Astrocyte (in vitro differentiated cells and primary cell): ENCODE data around the gene UBE2E3. TPM values are rescaled to one million over a fixed set of nuclear protein-coding genes. Genes with fewer than 3 reads are reported as not detected.

Source experiments
- DNase-seq: peaks from one replicate; pipeline ENCODE4 v3.0.0-alpha.2; 2010; ENCODE audit warnings: low read depth
- FAIRE-seq: peaks from 2 replicates; lab custom pipeline; 2011; peaks lifted over from hg19 to GRCh38; lab: Jason Lieb, UNC
- H2AFZ ChIP-seq: 2 replicates; pipeline ENCODE4 v1.6.0; 2012; ENCODE audit warnings: low read depth, low read length, inconsistent platforms
- H3K27ac ChIP-seq: 2 replicates; pipeline ENCODE4 v1.5.1; 2011; ENCODE audit warnings: low read depth, low read length, inconsistent platforms
- H3K27me3 ChIP-seq: 2 replicates; pipeline ENCODE4 v1.6.0; 2011; ENCODE audit warnings: low read length, inconsistent platforms; ENCODE audit not compliant: insufficient read depth
- H3K36me3 ChIP-seq: 2 replicates; pipeline ENCODE4 v1.5.1; 2011; ENCODE audit warnings: low read length, inconsistent platforms; ENCODE audit not compliant: insufficient read depth
- H3K4me1 ChIP-seq: 2 replicates; pipeline ENCODE4 v1.5.1; 2011; ENCODE audit warnings: low read length, inconsistent platforms; ENCODE audit not compliant: insufficient read depth
- H3K4me2 ChIP-seq: 2 replicates; pipeline ENCODE4 v1.6.0; 2012; ENCODE audit warnings: low read length, inconsistent platforms
- H3K4me3 ChIP-seq: 2 replicates; pipeline ENCODE4 v1.5.1; 2011; ENCODE audit warnings: low read depth, mild to moderate bottlenecking, low read length, inconsistent platforms; ENCODE audit not compliant: insufficient read depth
- H3K79me2 ChIP-seq: 2 replicates; pipeline ENCODE4 v1.6.0; 2012; ENCODE audit warnings: mild to moderate bottlenecking, low read length, inconsistent platforms; ENCODE audit not compliant: insufficient read depth
- H3K9ac ChIP-seq: 2 replicates; pipeline ENCODE4 v1.6.0; 2012; ENCODE audit warnings: mild to moderate bottlenecking, low read length, inconsistent platforms
- H3K9me3 ChIP-seq: 2 replicates; pipeline ENCODE4 v1.5.1; 2012; ENCODE audit warnings: low read depth, mild to moderate bottlenecking, low read length, inconsistent platforms; ENCODE audit not compliant: insufficient read depth
- H4K20me1 ChIP-seq: 2 replicates; pipeline ENCODE4 v1.6.0; 2012; ENCODE audit warnings: low read length, inconsistent platforms; ENCODE audit not compliant: insufficient read depth
- H3K27ac Mint-ChIP-seq: one replicate; pipeline ENCODE4 v1.8.0; 2021; ENCODE audit warnings: mild to moderate bottlenecking, mixed read lengths; ENCODE audit not compliant: unreplicated experiment
- H3K27me3 Mint-ChIP-seq: one replicate; pipeline ENCODE4 v1.8.0; 2021; ENCODE audit warnings: low read depth, mixed read lengths; ENCODE audit not compliant: unreplicated experiment
- H3K36me3 Mint-ChIP-seq: one replicate; pipeline ENCODE4 v1.8.0; 2021; ENCODE audit warnings: low read depth, mixed read lengths; ENCODE audit not compliant: unreplicated experiment
- H3K4me1 Mint-ChIP-seq: one replicate; pipeline ENCODE4 v1.8.0; 2021; ENCODE audit warnings: low read depth, mixed read lengths; ENCODE audit not compliant: unreplicated experiment
- H3K4me3 Mint-ChIP-seq: one replicate; pipeline ENCODE4 v1.8.0; 2021; ENCODE audit warnings: mild to moderate bottlenecking, moderate library complexity, mixed read lengths; ENCODE audit not compliant: unreplicated experiment
- H3K9me3 Mint-ChIP-seq: one replicate; pipeline ENCODE4 v1.8.0; 2021; ENCODE audit warnings: mild to moderate bottlenecking, mixed read lengths; ENCODE audit not compliant: unreplicated experiment
- EZH2 ChIP-seq: IDR thresholded peaks from 2 replicates; pipeline ENCODE4 v1.6.1; 2012; ENCODE audit warnings: mild to moderate bottlenecking, low read length, inconsistent platforms; ENCODE audit not compliant: insufficient read depth
- total RNA-seq: library from RNA; stranded (reverse); gene quantifications from 2 replicates; pipeline ENCODE4 v1.2.1, GENCODE V29; 2021
- TF ChIP-seq, protein P1 (sequence below): IDR thresholded peaks from 2 replicates; pipeline ENCODE4 v1.5.1; 2011; ENCODE audit warnings: low read depth, mild to moderate bottlenecking, inconsistent platforms, low read length, moderate library complexity; ENCODE audit not compliant: insufficient read depth

The UBE2E3 gene
- total RNA-seq, 1 donor from 2014 or later = 140 TPM

DNA sequence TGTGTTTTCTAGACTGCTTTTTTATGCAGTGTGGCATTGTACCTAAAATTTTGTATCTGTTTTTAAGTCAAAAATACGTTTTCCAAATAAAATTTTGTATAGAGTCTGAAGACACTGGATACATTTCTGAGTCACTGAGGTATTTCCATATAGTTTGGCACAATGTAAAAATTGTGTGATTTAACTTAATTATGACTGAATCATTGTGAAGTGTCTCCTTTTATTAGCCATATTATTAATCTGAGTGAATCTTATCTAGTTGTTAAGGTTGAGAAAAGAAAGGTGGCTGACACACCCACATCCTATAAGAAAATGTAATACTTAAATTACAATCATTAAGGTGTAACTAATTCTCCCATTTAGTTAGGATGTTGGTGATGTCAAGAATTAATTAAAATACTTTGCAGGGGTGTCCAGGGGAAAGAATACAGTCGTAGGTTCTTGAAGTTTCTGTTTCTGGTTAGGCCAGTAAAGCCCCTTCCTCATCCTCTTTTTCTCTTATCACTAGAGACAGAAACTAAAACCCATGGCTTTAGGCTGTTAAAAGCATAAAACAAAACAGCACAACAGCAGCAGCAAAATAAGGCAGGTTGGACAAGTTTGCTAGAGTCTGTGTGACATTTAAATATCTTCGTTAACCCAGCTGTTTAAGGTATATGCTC is 71.6 kb downstream of the UBE2E3 start:
- Histone ChIP-seq H4K20me1 (peaks cover 69% of the 10 kb centered on the region), H3K4me2 (no peak overlapping the region), H3K4me3 (no peak overlapping the region), H3K36me3 (no peaks in the 10 kb centered on the region), H2AFZ (no peak overlapping the region), H3K9ac (no peak overlapping the region), H3K27ac (no peak overlapping the region), H3K79me2 (peaks cover 99% of the 10 kb centered on the region), H3K4me1 (no peaks in the 10 kb centered on the region), H3K9me3 (no peaks in the 10 kb centered on the region), H3K27me3 (no peaks in the 10 kb centered on the region)
- Mint-ChIP-seq H3K4me3 (no peak overlapping the region), H3K27me3 (no peaks in the 10 kb centered on the region), H3K4me1 (peaks cover 5% of the 10 kb centered on the region), H3K27ac (no peak overlapping the region), H3K9me3 (no peaks in the 10 kb centered on the region), H3K36me3 (no peaks in the 10 kb centered on the region)
- TF ChIP-seq, protein P1, sequence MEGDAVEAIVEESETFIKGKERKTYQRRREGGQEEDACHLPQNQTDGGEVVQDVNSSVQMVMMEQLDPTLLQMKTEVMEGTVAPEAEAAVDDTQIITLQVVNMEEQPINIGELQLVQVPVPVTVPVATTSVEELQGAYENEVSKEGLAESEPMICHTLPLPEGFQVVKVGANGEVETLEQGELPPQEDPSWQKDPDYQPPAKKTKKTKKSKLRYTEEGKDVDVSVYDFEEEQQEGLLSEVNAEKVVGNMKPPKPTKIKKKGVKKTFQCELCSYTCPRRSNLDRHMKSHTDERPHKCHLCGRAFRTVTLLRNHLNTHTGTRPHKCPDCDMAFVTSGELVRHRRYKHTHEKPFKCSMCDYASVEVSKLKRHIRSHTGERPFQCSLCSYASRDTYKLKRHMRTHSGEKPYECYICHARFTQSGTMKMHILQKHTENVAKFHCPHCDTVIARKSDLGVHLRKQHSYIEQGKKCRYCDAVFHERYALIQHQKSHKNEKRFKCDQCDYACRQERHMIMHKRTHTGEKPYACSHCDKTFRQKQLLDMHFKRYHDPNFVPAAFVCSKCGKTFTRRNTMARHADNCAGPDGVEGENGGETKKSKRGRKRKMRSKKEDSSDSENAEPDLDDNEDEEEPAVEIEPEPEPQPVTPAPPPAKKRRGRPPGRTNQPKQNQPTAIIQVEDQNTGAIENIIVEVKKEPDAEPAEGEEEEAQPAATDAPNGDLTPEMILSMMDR = no peak
- TF ChIP-seq EZH2 = no peak
- FAIRE-seq (no peak), DNase-seq (no peak)

DNA sequence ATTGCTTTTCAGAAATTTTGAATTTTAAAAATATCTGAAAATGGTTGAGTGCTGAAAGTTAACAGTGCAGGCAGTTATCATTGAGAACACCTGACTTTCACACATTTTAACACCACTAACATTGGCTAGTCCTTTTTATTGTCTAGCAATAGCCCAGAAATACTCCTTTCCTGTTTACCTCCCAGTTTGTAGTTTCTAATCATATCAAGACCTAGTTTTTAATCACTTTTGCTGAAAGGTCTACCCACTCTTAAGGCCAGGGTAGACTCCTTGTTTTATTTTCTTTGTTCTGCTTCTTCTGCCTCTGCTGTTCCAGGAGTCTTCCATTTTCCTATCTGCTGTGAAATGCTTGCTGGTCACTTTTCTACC is 72.1 kb downstream of the UBE2E3 start:
- H2AFZ ChIP-seq = no peak overlapping the region
- H3K27ac ChIP-seq = no peak overlapping the region
- Mint-ChIP-seq H3K27me3 (no peaks in the 10 kb centered on the region), H3K27ac (no peak overlapping the region), H3K9me3 (no peaks in the 10 kb centered on the region), H3K36me3 (no peaks in the 10 kb centered on the region), H3K4me1 (peaks cover 5% of the 10 kb centered on the region), H3K4me3 (no peak overlapping the region)
- DNase-seq (no peak), FAIRE-seq (no peak)
- H4K20me1 ChIP-seq = peaks cover 64% of the 10 kb centered on the region
- H3K79me2 ChIP-seq = peaks cover 99% of the 10 kb centered on the region
- H3K9me3 ChIP-seq = no peaks in the 10 kb centered on the region
- H3K9ac ChIP-seq = no peak overlapping the region
- H3K4me1 ChIP-seq = no peaks in the 10 kb centered on the region
- no peaks in the 10 kb centered on the region for H3K27me3 ChIP-seq
- TF ChIP-seq, protein P1 = no peak
- TF ChIP-seq EZH2 = no peak
- no peaks in the 10 kb centered on the region for H3K36me3 ChIP-seq
- no peak overlapping the region for H3K4me3 ChIP-seq
- no peak overlapping the region for H3K4me2 ChIP-seq

DNA sequence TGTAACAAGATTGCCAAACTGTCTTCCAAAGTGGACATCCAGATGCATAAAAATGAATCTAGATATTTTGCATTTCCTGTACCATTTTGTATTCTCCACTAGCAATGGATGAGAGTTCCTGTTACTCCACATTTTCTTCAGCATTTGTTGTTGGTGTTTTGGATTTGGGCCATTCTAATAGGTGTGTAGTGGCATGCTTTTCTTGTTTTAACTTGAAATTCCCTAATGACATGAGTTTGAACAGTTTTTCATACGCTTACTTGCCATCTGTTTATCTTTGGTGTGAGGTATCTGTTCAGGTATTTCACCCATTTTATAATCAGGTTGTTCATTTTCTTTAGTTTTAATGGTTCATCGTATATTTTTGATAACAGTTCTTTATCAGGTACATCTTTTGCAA is 73.9 kb downstream of the UBE2E3 start:
- H3K27ac ChIP-seq = no peak overlapping the region
- no peak for TF ChIP-seq EZH2
- TF ChIP-seq, protein P1 = no peak
- no peaks in the 10 kb centered on the region for H3K36me3 ChIP-seq
- Mint-ChIP-seq H3K36me3 (no peaks in the 10 kb centered on the region), H3K4me3 (no peak overlapping the region), H3K27me3 (no peaks in the 10 kb centered on the region), H3K9me3 (no peaks in the 10 kb centered on the region), H3K27ac (no peak overlapping the region), H3K4me1 (peaks cover 5% of the 10 kb centered on the region)
- H3K9ac ChIP-seq = no peak overlapping the region
- H3K4me3 ChIP-seq = no peak overlapping the region
- no peaks in the 10 kb centered on the region for H3K9me3 ChIP-seq
- no peak for FAIRE-seq
- H3K4me1 ChIP-seq = no peaks in the 10 kb centered on the region
- peaks cover 99% of the 10 kb centered on the region for H3K79me2 ChIP-seq
- H4K20me1 ChIP-seq = peaks cover 61% of the 10 kb centered on the region
- no peak overlapping the region for H3K4me2 ChIP-seq
- H3K27me3 ChIP-seq = no peaks in the 10 kb centered on the region
- H2AFZ ChIP-seq = no peak overlapping the region
- no peak for DNase-seq
